Measurements from ENCODE around the gene MORF4L1.

DNA sequence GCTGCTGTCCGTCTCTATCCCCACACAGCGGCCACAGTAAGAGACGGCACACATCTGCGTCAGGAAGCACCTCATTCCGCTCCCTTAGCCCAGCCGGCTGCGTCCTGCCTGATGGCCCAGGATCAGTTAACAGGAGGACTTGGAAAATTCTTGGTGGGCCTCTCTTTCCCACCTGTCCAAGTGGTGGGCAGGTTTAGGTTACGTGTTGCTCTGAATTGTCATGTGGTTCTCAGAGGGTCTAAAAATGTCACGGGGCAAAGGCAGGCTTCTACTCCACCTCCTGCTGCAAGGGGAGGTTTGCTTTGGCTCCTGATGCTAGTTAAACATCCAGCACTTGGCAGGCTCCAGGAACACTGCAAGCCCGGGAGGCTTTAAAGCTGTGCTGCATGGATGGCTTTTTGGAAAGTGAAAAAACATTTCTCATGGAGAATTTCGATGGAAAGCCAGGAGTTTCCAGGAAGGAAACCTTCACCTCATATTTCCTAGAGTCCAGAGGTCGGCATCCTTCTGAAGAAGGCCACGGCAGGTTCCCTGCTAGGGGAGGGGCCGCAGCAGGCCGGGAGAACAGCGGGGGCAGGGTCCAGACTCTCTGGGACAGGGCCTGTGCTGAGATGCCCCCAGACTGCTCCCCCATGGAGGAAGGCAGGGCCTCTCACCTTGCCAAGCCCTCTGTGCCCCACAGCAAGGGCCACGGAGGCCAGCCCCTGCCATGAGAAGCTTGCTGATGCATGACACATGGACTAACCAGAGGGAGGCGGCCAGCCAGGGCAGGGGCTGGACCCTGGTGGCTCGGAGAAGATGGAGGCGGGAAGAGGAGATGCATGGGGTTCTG lies 61.3 kb downstream of the MORF4L1 start:
- TF ChIP-seq, protein P1, sequence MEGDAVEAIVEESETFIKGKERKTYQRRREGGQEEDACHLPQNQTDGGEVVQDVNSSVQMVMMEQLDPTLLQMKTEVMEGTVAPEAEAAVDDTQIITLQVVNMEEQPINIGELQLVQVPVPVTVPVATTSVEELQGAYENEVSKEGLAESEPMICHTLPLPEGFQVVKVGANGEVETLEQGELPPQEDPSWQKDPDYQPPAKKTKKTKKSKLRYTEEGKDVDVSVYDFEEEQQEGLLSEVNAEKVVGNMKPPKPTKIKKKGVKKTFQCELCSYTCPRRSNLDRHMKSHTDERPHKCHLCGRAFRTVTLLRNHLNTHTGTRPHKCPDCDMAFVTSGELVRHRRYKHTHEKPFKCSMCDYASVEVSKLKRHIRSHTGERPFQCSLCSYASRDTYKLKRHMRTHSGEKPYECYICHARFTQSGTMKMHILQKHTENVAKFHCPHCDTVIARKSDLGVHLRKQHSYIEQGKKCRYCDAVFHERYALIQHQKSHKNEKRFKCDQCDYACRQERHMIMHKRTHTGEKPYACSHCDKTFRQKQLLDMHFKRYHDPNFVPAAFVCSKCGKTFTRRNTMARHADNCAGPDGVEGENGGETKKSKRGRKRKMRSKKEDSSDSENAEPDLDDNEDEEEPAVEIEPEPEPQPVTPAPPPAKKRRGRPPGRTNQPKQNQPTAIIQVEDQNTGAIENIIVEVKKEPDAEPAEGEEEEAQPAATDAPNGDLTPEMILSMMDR (IDR thresholded peaks at IDR 0.05; ENCODE audit: low read depth, low read length, poor library complexity, severe bottlenecking): no peak
- TF ChIP-seq EZH2phosphoT487 (IDR thresholded peaks at IDR 0.05; ENCODE audit: borderline replicate concordance, low read length): no peak
